OCI-LY7 (cell line): ENCODE data around the gene MAP3K14. TPM values are rescaled to one million over a fixed set of nuclear protein-coding genes. Genes with fewer than 3 reads are reported as not detected.

Experiments used
- BruUV-seq: library from RNA; stranded (reverse); fragments of 400-500 nt; replicated peaks from 2 replicates; lab custom pipeline; 2021; lab: Mats Ljungman, UMichigan
- CTCF ChIA-PET: fragments of 300-600 bp; sonication (Branson Sonifier 250); formaldehyde crosslinking; loops from one replicate; lab custom pipeline; 2022; ENCODE audit warnings: antibody characterized with exemption; ENCODE audit not compliant: unreplicated experiment; lab: Charles Lee
- POLR2A ChIA-PET: fragments of 300-600 bp; sonication (Branson Sonifier 250); formaldehyde crosslinking; loops from one replicate; lab custom pipeline; 2022; ENCODE audit warnings: antibody characterized with exemption; lab: Charles Lee
- DNase-seq: peaks from one replicate; pipeline ENCODE4 v3.0.0-alpha.2; 2015; ENCODE audit warnings: low spot score
- H2AFZ ChIP-seq: fragments of 200-600 bp; sonication (generic), shearing (Covaris generic); 2 replicates; pipeline ENCODE4 v1.6.1; 2014; ENCODE audit warnings: mild to moderate bottlenecking, antibody characterized with exemption, low read length, moderate library complexity
- H3K27ac ChIP-seq: fragments of 200-600 bp; sonication (generic); 2 replicates; pipeline ENCODE4 v1.5.1; 2014; ENCODE audit warnings: mixed run types, low read depth, mild to moderate bottlenecking, moderate library complexity, low read length, inconsistent platforms; ENCODE audit not compliant: poor library complexity, severe bottlenecking
- H3K36me3 ChIP-seq: fragments of 200-600 bp; sonication (generic); 2 replicates; pipeline ENCODE4 v1.6.1; 2014; ENCODE audit warnings: mild to moderate bottlenecking, antibody characterized with exemption, low read length, moderate library complexity, mixed read lengths; ENCODE audit not compliant: insufficient read depth
- H3K4me1 ChIP-seq: fragments of 200-600 bp; sonication (generic); 2 replicates; pipeline ENCODE4 v1.5.1; 2014; ENCODE audit warnings: mild to moderate bottlenecking, low read length; ENCODE audit not compliant: insufficient read depth, poor library complexity, severe bottlenecking
- H3K4me2 ChIP-seq: fragments of 200-600 bp; sonication (generic); 2 replicates; pipeline ENCODE4 v1.6.1; 2014; ENCODE audit warnings: mild to moderate bottlenecking, low read length
- H3K4me3 ChIP-seq: fragments of 200-600 bp; sonication (generic); 2 replicates; pipeline ENCODE4 v1.5.1; 2014; ENCODE audit warnings: mild to moderate bottlenecking, low read depth, low read length; ENCODE audit not compliant: poor library complexity, severe bottlenecking
- H3K79me2 ChIP-seq: fragments of 200-600 bp; sonication (generic); 2 replicates; pipeline ENCODE4 v1.6.1; 2016; ENCODE audit warnings: low read depth, mild to moderate bottlenecking, low read length, moderate library complexity, mixed read lengths; ENCODE audit not compliant: insufficient read depth
- H3K9me2 ChIP-seq: fragments of 200-600 bp; sonication (generic); 2 replicates; pipeline ENCODE4 v1.6.1; 2016; ENCODE audit warnings: mild to moderate bottlenecking, low read length, mixed read lengths; ENCODE audit not compliant: insufficient read depth
- H3K9me3 ChIP-seq: fragments of 200-600 bp; sonication (generic); 2 replicates; pipeline ENCODE4 v1.6.1; 2014; ENCODE audit warnings: mild to moderate bottlenecking, mixed run types, low read length, mixed read lengths
- H4K20me1 ChIP-seq: fragments of 200-600 bp; sonication (generic); 2 replicates; pipeline ENCODE4 v1.6.1; 2014; ENCODE audit warnings: mild to moderate bottlenecking, antibody characterized with exemption, low read length, moderate library complexity, mixed read lengths; ENCODE audit not compliant: insufficient read depth
- EZH2phosphoT487 ChIP-seq: fragments of 200-600 bp; sonication (generic); IDR thresholded peaks from 2 replicates; pipeline ENCODE4 v1.6.1; 2018; ENCODE audit warnings: low read depth, borderline replicate concordance, mild to moderate bottlenecking, mixed run types, antibody characterized with exemption, low read length, moderate library complexity, mixed read lengths
- intact Hi-C: fragments of 100-400 bp; cut with micrococcal nuclease; formaldehyde crosslinking; loops from one replicate; pipeline ENCODE4 v1.10.0; 2022; ENCODE audit not compliant: unreplicated experiment
- total RNA-seq, 2 experiments: library from RNA; depleted of rRNA in 1 of 2; stranded (reverse); fragments of >200 nt in 1 of 2; shearing (Covaris generic) in 1 of 2; gene quantifications; 2 replicates each; pipeline ENCODE4 v1.2.3, GENCODE V29; 2014 to 2022
- TF ChIP-seq, protein P1 (sequence below): fragments of 200-600 bp; sonication (generic); conservative IDR thresholded peaks from 2 replicates; pipeline ENCODE4 v1.5.1; 2014; ENCODE audit warnings: mild to moderate bottlenecking, antibody characterized with exemption, low read length, moderate library complexity, mixed read lengths

MAP3K14 gene
- total RNA-seq, 2 experiments from 2014 or later, result 12.3 to 21.2 TPM

DNA sequence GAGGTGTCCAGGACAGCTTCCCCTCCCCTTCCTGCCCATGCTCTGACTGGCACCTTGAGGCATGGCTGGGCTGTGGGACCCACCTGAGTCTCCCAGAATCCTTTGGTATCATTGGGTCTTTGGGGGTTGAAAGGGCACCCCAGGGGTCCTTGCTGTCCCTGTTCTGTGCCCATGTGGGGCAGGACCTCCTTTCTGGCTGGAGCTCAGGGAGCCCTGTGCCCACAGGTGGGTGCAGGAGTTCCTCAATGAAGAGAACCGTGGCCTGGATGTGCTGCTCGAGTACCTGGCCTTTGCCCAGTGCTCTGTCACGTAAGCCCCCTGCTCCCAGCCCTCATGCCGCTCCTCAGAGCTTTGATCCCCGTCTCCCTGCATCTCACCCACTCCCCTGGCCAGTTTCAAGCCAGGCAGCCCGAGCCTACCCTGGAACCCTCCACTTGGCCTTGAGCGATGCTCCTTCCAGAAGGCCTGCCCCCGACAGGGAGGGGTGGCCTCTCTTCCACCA is 83.3 kb downstream of the MAP3K14 start:
- intact Hi-C loops, result no loop called here
- no peak for DNase-seq
- Histone ChIP-seq H3K79me2 (peaks cover 16% of the 10 kb centered on the region; the same call in 1 of the 2 replicates), H4K20me1 (no peaks in the 10 kb centered on the region; the same call in 1 of the 2 replicates), H3K9me3 (no peaks in the 10 kb centered on the region), H3K4me2 (no peak overlapping the region), H3K4me1 (peaks cover 41% of the 10 kb centered on the region), H2AFZ (no peak overlapping the region), H3K36me3 (peaks cover 34% of the 10 kb centered on the region), H3K27ac (no peak overlapping the region), H3K4me3 (no peak overlapping the region), H3K9me2 (no peaks in the 10 kb centered on the region)
- ChIA-PET POLR2A (interaction anchor here (0.6 kb wide), 2 partner anchors 42 to 184 kb away, joined by 3 to 4 read pairs; no protein-coding TSS in a partner anchor), CTCF (interaction anchor here (0.5 kb wide), 1 partner anchor 11 kb away, joined by 3 read pairs; no protein-coding TSS in a partner anchor)
- BruUV-seq, result no TSS peak
- no peak for TF ChIP-seq EZH2phosphoT487
- TF ChIP-seq, protein P1, sequence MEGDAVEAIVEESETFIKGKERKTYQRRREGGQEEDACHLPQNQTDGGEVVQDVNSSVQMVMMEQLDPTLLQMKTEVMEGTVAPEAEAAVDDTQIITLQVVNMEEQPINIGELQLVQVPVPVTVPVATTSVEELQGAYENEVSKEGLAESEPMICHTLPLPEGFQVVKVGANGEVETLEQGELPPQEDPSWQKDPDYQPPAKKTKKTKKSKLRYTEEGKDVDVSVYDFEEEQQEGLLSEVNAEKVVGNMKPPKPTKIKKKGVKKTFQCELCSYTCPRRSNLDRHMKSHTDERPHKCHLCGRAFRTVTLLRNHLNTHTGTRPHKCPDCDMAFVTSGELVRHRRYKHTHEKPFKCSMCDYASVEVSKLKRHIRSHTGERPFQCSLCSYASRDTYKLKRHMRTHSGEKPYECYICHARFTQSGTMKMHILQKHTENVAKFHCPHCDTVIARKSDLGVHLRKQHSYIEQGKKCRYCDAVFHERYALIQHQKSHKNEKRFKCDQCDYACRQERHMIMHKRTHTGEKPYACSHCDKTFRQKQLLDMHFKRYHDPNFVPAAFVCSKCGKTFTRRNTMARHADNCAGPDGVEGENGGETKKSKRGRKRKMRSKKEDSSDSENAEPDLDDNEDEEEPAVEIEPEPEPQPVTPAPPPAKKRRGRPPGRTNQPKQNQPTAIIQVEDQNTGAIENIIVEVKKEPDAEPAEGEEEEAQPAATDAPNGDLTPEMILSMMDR, result no peak

GRCh38 chr17:45232514-45233422 is 84.1 kb downstream of the MAP3K14 start:
- Histone ChIP-seq H3K4me2 (no peak overlapping the region), H4K20me1 (no peaks in the 10 kb centered on the region; the same call in 1 of the 2 replicates), H3K9me3 (no peaks in the 10 kb centered on the region), H3K9me2 (no peaks in the 10 kb centered on the region), H3K4me3 (no peak overlapping the region), H3K27ac (no peak overlapping the region), H3K79me2 (peaks cover 23% of the 10 kb centered on the region; the same call in 1 of the 2 replicates), H3K4me1 (peaks cover 48% of the 10 kb centered on the region), H3K36me3 (peaks cover 27% of the 10 kb centered on the region), H2AFZ (no peak overlapping the region)
- TF ChIP-seq EZH2phosphoT487, result no peak
- TF ChIP-seq, protein P1, result no peak
- CTCF ChIA-PET, result interaction anchor here (0.5 kb wide), 1 partner anchor 12 kb away, joined by 3 read pairs; no protein-coding TSS in a partner anchor
- POLR2A ChIA-PET, result interaction anchor here (0.6 to 1.6 kb wide), 3 partner anchors 10 to 183 kb away, joined by 3 to 4 read pairs (median 3); no protein-coding TSS in a partner anchor
- no TSS peak for BruUV-seq
- intact Hi-C loops, result no loop called here
- DNase-seq, result no peak
